GM23338 (cell line): ENCODE measurements around the gene NXPH3. TPM values are rescaled to one million over a fixed set of nuclear protein-coding genes. Genes with fewer than 3 reads are reported as not detected.

Experiments
- polyA plus RNA-seq: library from polyadenylated mRNA; unstranded; fragments of >200 nt; fragmentation: Nextera tagmentation; extraction: Ambion mirVana; gene quantifications from 2 replicates; pipeline ENCODE4 v1.2.1, GENCODE V29; 2016
- total RNA-seq: library from RNA; depleted of rRNA; stranded (reverse); fragments of >200 nt; shearing (Covaris generic); gene quantifications from 2 replicates; pipeline ENCODE4 v1.2.3, GENCODE V29; 2014; rRNA removed

NXPH3 gene
- total and polyA plus RNA-seq, 2 experiments from 2014 or later: 0.23 to 2.7 TPM

Other genes with a start within 250 kb of the NXPH3 start
- gene ZNF652, start 213.6 kb upstream of the NXPH3 start, total RNA-seq: 50.1 and 54.5 TPM in 2 replicates
- gene ZNF652, start 213.6 kb upstream of the NXPH3 start, polyA plus RNA-seq: 34.9 and 36.2 TPM in 2 replicates
- gene PHB1, start 161.0 kb upstream of the NXPH3 start, total RNA-seq: 211 and 215 TPM in 2 replicates
- 172 and 194 TPM in 2 replicates for gene PHB1, start 161.0 kb upstream of the NXPH3 start, polyA plus RNA-seq
- 6.8 and 6.9 TPM in 2 replicates for gene NGFR, start 80.6 kb upstream of the NXPH3 start, total RNA-seq
- 2.3 and 2.8 TPM in 2 replicates for gene NGFR, start 80.6 kb upstream of the NXPH3 start, polyA plus RNA-seq
- 13.9 and 29.4 TPM in 2 replicates for gene SPOP, start 102.2 kb downstream of the NXPH3 start, total RNA-seq
- gene SPOP, start 102.2 kb downstream of the NXPH3 start, polyA plus RNA-seq: 17.9 and 18.6 TPM in 2 replicates
- gene SLC35B1, start 132.1 kb downstream of the NXPH3 start, total RNA-seq: 56.7 and 59.7 TPM in 2 replicates
- gene SLC35B1, start 132.1 kb downstream of the NXPH3 start, polyA plus RNA-seq: 54.8 and 58.9 TPM in 2 replicates
- gene FAM117A, start 188.3 kb downstream of the NXPH3 start, total RNA-seq: 21.4 and 46.4 TPM in 2 replicates
- 19.8 and 21.3 TPM in 2 replicates for gene FAM117A, start 188.3 kb downstream of the NXPH3 start, polyA plus RNA-seq
- gene KAT7, start 212.8 kb downstream of the NXPH3 start, total RNA-seq: 187 and 226 TPM in 2 replicates
- 30.5 and 31.0 TPM in 2 replicates for gene KAT7, start 212.8 kb downstream of the NXPH3 start, polyA plus RNA-seq